ENCODE results near the gene TMEM132C.

The TMEM132C gene

DNA sequence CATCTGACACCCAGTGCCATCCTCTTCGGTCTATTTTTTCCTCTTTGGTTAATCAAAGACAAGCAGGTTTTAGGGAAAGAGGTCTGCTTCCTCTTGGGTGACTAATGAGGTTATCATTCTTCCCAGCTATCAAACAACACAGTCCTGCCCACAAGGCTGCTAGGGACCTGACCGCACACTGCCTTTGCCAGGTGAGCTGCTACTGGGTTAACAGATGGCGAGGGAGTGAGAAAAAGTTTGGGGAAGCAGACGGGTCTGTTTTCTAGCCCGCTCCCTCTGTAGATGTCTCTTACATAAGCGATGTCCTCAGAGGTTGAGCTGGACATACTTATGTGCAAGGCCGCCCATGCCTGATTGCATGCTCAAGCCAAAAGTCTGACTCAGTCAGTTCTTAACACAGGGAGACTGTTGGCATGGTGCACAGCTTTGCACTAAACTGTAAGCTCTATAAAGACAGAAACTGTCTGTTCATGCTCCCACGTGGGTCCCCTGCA is 462.7 kb downstream of the TMEM132C start:
- DNase-seq, result no peak

- DNase-seq, result no peak
Observed at GRCh38 chr12:128734371-128734770, 467.4 kb downstream of the TMEM132C start.

DNA sequence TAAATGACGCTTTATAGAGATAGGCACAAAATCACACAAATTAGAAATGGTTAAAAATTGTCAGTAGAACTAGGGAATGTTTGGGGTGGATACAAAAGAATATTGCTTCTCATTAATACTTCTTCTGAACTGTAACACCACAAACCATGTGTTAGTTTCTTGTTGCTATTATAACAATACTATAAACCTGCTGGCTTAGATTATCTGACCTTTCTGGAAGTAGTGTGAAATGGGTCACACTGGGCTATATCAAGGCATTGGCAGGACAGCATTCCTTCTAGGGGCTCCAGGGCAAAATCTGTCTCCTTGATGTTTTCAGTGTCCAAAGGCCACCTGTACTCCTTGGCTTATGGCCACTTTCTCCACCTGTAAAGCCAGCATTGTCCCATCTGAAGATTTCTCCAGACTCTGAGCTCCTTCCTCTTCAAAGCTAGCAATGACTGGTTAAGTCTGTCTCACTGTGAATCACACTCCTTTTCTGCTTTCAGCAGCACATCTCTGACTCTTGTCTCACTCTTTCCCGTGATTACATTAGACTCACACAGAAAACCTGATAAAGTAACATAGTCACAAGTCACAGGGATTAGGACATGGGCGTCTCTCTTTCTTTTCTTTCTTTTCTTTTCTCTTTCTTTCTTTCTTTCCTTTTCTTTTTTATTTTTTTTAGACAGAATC is 470.5 kb downstream of the TMEM132C start:
- no peak for DNase-seq

- peak in 1 of 2 donors; percentile 13 for DNase-seq
Observed at GRCh38 chr12:128743916-128744315, 476.9 kb downstream of the TMEM132C start.

GRCh38 chr12:128745772-128746689 is 479.1 kb downstream of the TMEM132C start:
- peak in 1 of 2 donors; percentile 26 for DNase-seq

GRCh38 chr12:128747441-128747840 is 480.5 kb downstream of the TMEM132C start:
- DNase-seq, result no peak

DNA sequence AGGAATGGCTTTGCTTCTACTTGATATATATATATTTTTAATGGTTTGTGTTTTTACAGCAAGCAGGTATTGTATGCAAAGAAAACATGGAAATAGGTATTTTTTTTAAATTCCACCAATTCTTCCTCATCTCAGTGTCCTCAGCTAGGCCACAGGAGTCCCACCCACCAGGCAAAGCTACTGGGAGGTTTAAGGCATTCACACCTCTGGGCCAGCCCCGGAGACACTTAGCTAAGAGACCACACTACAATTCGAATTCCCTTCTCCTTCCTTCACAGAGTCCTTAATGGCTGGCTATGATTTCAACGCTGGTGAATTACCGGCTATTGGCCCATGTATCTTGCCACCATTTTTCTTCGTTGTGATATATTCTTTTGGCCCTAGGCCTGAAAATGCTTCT is 485.4 kb downstream of the TMEM132C start:
- no peak for DNase-seq

DNA sequence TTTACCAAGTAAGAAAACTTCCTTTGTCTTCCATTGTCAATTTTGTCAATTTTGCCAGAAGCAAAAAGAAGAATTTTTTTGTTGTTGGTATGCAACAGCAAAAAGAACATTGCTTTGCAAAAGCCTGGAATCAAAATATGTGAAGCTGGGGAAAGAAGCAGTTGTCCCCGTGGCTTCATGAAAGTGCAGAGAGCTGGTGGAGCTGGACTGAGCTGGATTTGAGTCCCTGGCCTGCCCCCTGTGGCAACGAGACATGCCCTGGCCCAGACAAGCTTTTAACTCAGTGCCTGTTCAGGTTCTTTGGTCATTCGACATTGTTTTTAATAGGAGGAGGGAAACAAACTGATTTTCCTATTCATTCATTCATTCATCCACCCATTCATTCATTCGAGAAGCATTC is 486.5 kb downstream of the TMEM132C start:
- no peak for DNase-seq

GRCh38 chr12:128754275-128754674 is 487.3 kb downstream of the TMEM132C start:
- no peak for DNase-seq

- DNase-seq, result no peak
Observed at GRCh38 chr12:128755566-128755965, 488.6 kb downstream of the TMEM132C start.

Measured in CD4-positive, alpha-beta T cell treated with Interferon alpha-2 for 1 hour (primary cell).